Measurements from ENCODE around the gene ASB18. TPM values are rescaled to one million over a fixed set of nuclear protein-coding genes. Genes with fewer than 3 reads are reported as not detected.

Gene ASB18
- total and polyA plus RNA-seq, 2 of the 4 experiments (the other 2 are of a cell fraction), result not detected

DNA sequence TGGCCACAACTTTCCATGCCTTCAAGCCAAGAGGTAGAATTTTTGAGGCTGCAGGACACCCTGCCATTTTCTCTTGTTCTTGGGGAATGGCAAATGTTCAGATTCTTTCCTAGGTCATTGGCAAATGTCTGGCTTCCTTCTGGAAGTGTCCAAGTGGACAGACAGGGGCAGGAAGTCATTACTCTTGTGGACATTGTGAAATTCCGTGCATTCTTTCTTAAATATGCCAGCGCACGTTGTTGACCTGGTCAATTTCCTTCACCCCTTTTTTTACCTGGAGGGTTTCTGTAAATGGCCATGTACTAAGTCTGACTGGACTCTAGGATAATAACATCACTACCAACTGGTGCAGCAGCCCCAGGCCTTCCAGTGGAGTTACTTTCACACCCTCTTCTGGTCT, 13.9 kb downstream of the ASB18 start:
- TF ChIP-seq RFX5 (IDR thresholded peaks at IDR 0.05; ENCODE audit: low read depth, low read length), result no peak
- no peak overlapping the region for H3K9ac ChIP-seq (ENCODE audit: low read depth, low read length)
- ATAC-seq (ENCODE audit: low read depth) (no peak), DNase-seq (no peak)
- H3K4me3 ChIP-seq (ENCODE audit: insufficient read depth, low read depth, low read length), result no peak overlapping the region
- intact Hi-C loops (cut with micrococcal nuclease), result no loop called here
- H3K36me3 ChIP-seq (ENCODE audit: control insufficient read depth, insufficient read depth, low read length), result no peaks in the 10 kb centered on the region
- H3K14ac ChIP-seq (replicated peaks; ENCODE audit: low read depth, low read length), result no peak overlapping the region
- ChIA-PET POLR2A (ENCODE audit: unreplicated experiment) (no interaction called here), CTCF (no interaction called here)
- no peaks in the 10 kb centered on the region for H3K79me1 ChIP-seq (ENCODE audit: low read depth in 1 of 2, low read length in 2 of 2)
- no peak overlapping the region for H2BK15ac ChIP-seq (ENCODE audit: low read depth, low read length)
- no peak overlapping the region for H2BK20ac ChIP-seq (ENCODE audit: low read depth, low read length)
- H4K91ac ChIP-seq (ENCODE audit: insufficient read depth, low read depth, low read length), result no peak overlapping the region
- BruUV-seq (replicated peaks), result no TSS peak
- WGBS, 2 experiments (ENCODE audit: extremely low coverage in 2 of 2, insufficient read length in 1 of 2), result no CpG with 5 or more reads among the region's 3 CpGs
- no peak overlapping the region for H2AK5ac ChIP-seq (ENCODE audit: low read depth, low read length)
- H3K18ac ChIP-seq (ENCODE audit: low read depth, low read length), result no peak overlapping the region
- H3K4ac ChIP-seq (ENCODE audit: low read depth, low read length), result no peak overlapping the region
- no peak overlapping the region for H2BK120ac ChIP-seq (ENCODE audit: low read depth, low read length)
- H3K23ac ChIP-seq (ENCODE audit: low read depth, low read length), result no peak overlapping the region
- H4K5ac ChIP-seq (ENCODE audit: low read depth, low read length), result no peak overlapping the region
- H4K8ac ChIP-seq (ENCODE audit: low read depth in 2 of 2, low read length in 2 of 2), result no peak overlapping the region
- no peak overlapping the region for H3K56ac ChIP-seq (ENCODE audit: extremely low read depth, insufficient read depth, low read length)
- in situ Hi-C loops (cut with MboI; ENCODE audit: low sequenced_read_pairs), result no loop called here
- dilution Hi-C loops (cut with HindIII; ENCODE audit: low sequenced_read_pairs, unreplicated experiment), result no loop called here
- no peak overlapping the region for H3K4me2 ChIP-seq (ENCODE audit: low read depth, low read length)
- H3K9me3 ChIP-seq (ENCODE audit: control insufficient read depth, insufficient read depth, low read length), result no peaks in the 10 kb centered on the region
- no peak overlapping the region for H2AK9ac ChIP-seq (replicated peaks; ENCODE audit: low read depth, low read length, poor library complexity)
- H2AFZ ChIP-seq (replicated peaks; ENCODE audit: low read length, poor library complexity), result no peak overlapping the region
- H3K27ac ChIP-seq (ENCODE audit: insufficient read depth, low read length), result no peak overlapping the region
- no peaks in the 10 kb centered on the region for H3K9me1 ChIP-seq (ENCODE audit: insufficient read depth, low read length)
- H3K27me3 ChIP-seq (ENCODE audit: control insufficient read depth, insufficient read depth, low read length), result peaks cover 2% of the 10 kb centered on the region
- no peaks in the 10 kb centered on the region for H4K20me1 ChIP-seq (ENCODE audit: insufficient read depth, low read length)
- H3K4me1 ChIP-seq (ENCODE audit: control insufficient read depth, insufficient read depth, low read length), result no peaks in the 10 kb centered on the region
- H2BK5ac ChIP-seq (ENCODE audit: low read depth, low read length, poor library complexity, severe bottlenecking), result no peak overlapping the region
